K562 (cell line): ENCODE results near the gene MYO1B. TPM values are rescaled to one million over a fixed set of nuclear protein-coding genes. Genes with fewer than 3 reads are reported as not detected.

Source experiments
- ATAC-seq: fragments of 200-7000 bp; cut with Tn5 transposase; 3 replicates; pipeline ENCODE4 v1.9.1; 2020; ENCODE audit warnings: moderate library complexity
- BruUV-seq: library from RNA; stranded (reverse); fragments of 400-500 nt; replicated peaks from 2 replicates; lab custom pipeline; 2021; lab: Mats Ljungman, UMichigan
- CTCF ChIA-PET: fragments of 300-600 bp; formaldehyde crosslinking; extraction: SDS; loops from one replicate; lab custom pipeline; 2021; ENCODE audit warnings: low intra/inter-chr PET ratio; lab: Yijun Ruan, JAX
- POLR2A ChIA-PET: fragments of 300-600, 350-650 bp; sonication (Branson Sonifier 250); formaldehyde crosslinking; extraction: SDS; loops from one replicate; lab custom pipeline; 2021; ENCODE audit warnings: antibody characterized with exemption, inconsistent platforms; lab: Yijun Ruan, JAX
- DNase-seq, 4 experiments: peaks; one replicate each; pipeline versions ENCODE4 v3.0.0 to v3.0.0-alpha.2; 2011 to 2018; ENCODE audit warnings: low spot score in 3 of 4, mixed read lengths in 3 of 4; ENCODE audit errors: extremely low read depth in 1 of 4
- FAIRE-seq: peaks from 2 replicates; lab custom pipeline; 2011; peaks lifted over from hg19 to GRCh38; lab: Jason Lieb, UNC
- H2AFZ ChIP-seq: 2 replicates; pipeline ENCODE4 v1.6.0; 2011; ENCODE audit warnings: low read depth, low read length, control low read depth, inconsistent platforms
- H3K27ac ChIP-seq: fragments of 200-600 bp; 3 replicates; pipeline ENCODE4 v1.8.0; 2011; ENCODE audit warnings: low read depth, mild to moderate bottlenecking, control low read depth, inconsistent platforms, low read length, moderate library complexity, mixed read lengths; ENCODE audit errors: extremely low read depth
- H3K27me3 ChIP-seq, 2 experiments: fragments of 300-600 bp in 1 of 2; 2 replicates in 1 of 2; 3 replicates in 1 of 2; pipeline versions ENCODE4 v1.6.0 to v1.8.0; 2011; ENCODE audit warnings: inconsistent platforms in 2 of 2, low read length in 2 of 2, mild to moderate bottlenecking in 1 of 2, mixed read lengths in 1 of 2, moderate library complexity in 1 of 2; ENCODE audit not compliant: control insufficient read depth in 2 of 2, insufficient read depth in 2 of 2
- H3K36me3 ChIP-seq: fragments of 300-600 bp; 3 replicates; pipeline ENCODE4 v1.8.0; 2011; ENCODE audit warnings: mild to moderate bottlenecking, low read length, inconsistent platforms; ENCODE audit not compliant: control insufficient read depth, insufficient read depth
- H3K4me1 ChIP-seq, 2 experiments: fragments of 200-600 bp in 1 of 2; replicated peaks in 1 of 2; 2 replicates in 1 of 2; 3 replicates in 1 of 2; pipeline versions ENCODE4 v1.5.1 to v1.8.0; 2011; ENCODE audit warnings: inconsistent platforms in 2 of 2, low read length in 2 of 2, mild to moderate bottlenecking in 1 of 2, mixed read lengths in 1 of 2, moderate library complexity in 1 of 2; ENCODE audit not compliant: control insufficient read depth in 2 of 2, insufficient read depth in 2 of 2
- H3K4me2 ChIP-seq: 2 replicates; pipeline ENCODE4 v1.6.1; 2011; ENCODE audit warnings: low read length, control low read depth, inconsistent platforms, mixed read lengths; ENCODE audit not compliant: insufficient read depth
- H3K4me3 ChIP-seq: fragments of 200-600 bp; sonication (generic), shearing (Covaris generic); 2 replicates; pipeline ENCODE4 v1.5.1; 2016; ENCODE audit warnings: control low read depth, inconsistent platforms
- H3K79me2 ChIP-seq: fragments of 200-600 bp; 3 replicates; pipeline ENCODE4 v1.8.0; 2011; ENCODE audit warnings: low read length, inconsistent platforms; ENCODE audit not compliant: control insufficient read depth, insufficient read depth
- H3K9ac ChIP-seq, 2 experiments: 2 replicates each; pipeline versions ENCODE4 v1.6.0 to v1.6.1; 2011; ENCODE audit warnings: low read depth in 2 of 2, low read length in 2 of 2, control low read depth in 1 of 2, inconsistent platforms in 1 of 2, mild to moderate bottlenecking in 1 of 2, mixed read lengths in 1 of 2; ENCODE audit not compliant: insufficient read depth in 1 of 2
- H3K9me1 ChIP-seq: one replicate; pipeline ENCODE4 v1.6.0; 2011; ENCODE audit warnings: inconsistent platforms, mild to moderate bottlenecking, low read length, moderate library complexity; ENCODE audit not compliant: control insufficient read depth, insufficient read depth
- H3K9me3 ChIP-seq: replicated peaks from 2 replicates; pipeline ENCODE4 v1.5.1; 2011; ENCODE audit warnings: low read depth, low read length, inconsistent platforms; ENCODE audit not compliant: control insufficient read depth, insufficient read depth
- H4K20me1 ChIP-seq: replicated peaks from 2 replicates; pipeline ENCODE4 v1.6.1; 2011; ENCODE audit warnings: low read length, inconsistent platforms, mixed read lengths; ENCODE audit not compliant: control insufficient read depth, insufficient read depth
- AFF1 ChIP-seq, 2 experiments: fragments of 450-650 bp; IDR thresholded peaks; 2 replicates each; pipeline ENCODE4 v1.6.1; 2018; ENCODE audit warnings: mild to moderate bottlenecking in 2 of 2, low read depth in 1 of 2; ENCODE audit not compliant: partially characterized antibody in 2 of 2
- CLOCK ChIP-seq: fragments of 250-450 bp; sonication (Bioruptor Pico); IDR thresholded peaks from 2 replicates; pipeline ENCODE4 v1.4.0; 2020; ENCODE audit warnings: mild to moderate bottlenecking, moderate library complexity, borderline replicate concordance
- CREB1 ChIP-seq, 2 experiments: sonication (generic) in 1 of 2; formaldehyde crosslinking in 1 of 2; IDR thresholded peaks; 2 replicates each; pipeline versions ENCODE4 v1.6.1 to v1.8.0; 2012 to 2022; ENCODE audit warnings: inconsistent platforms in 1 of 2, mild to moderate bottlenecking in 1 of 2, missing genetic modification reagents in 1 of 2, moderate library complexity in 1 of 2
- ELF4 ChIP-seq: fragments of 450-650 bp; formaldehyde crosslinking; IDR thresholded peaks from 2 replicates; pipeline ENCODE4 v1.4.0; 2022; ENCODE audit warnings: missing genetic modification characterization
- HOXB6 ChIP-seq: fragments of 250-450 bp; sonication (Bioruptor Pico); IDR thresholded peaks from 2 replicates; pipeline ENCODE4 v1.5.1; 2022; ENCODE audit warnings: mild to moderate bottlenecking, borderline replicate concordance
- PRMT5 ChIP-seq: sonication (generic); formaldehyde crosslinking; IDR thresholded peaks from 2 replicates; pipeline ENCODE4 v1.5.0; 2020; ENCODE audit warnings: missing genetic modification reagents
- ZNF224 ChIP-seq: sonication (generic); formaldehyde crosslinking; IDR thresholded peaks from 2 replicates; pipeline ENCODE4 v1.8.0; 2022; ENCODE audit warnings: mild to moderate bottlenecking, missing genetic modification reagents
- WGBS: fragments of 100-300 bp; shearing (Covaris generic); methylation state at CpG from one replicate; pipeline ENCODE4 v1.1.6; 2016; ENCODE audit warnings: low coverage, mixed read lengths; ENCODE audit not compliant: insufficient coverage; ENCODE audit errors: missing lambda C conversion rate; 5-methylcytosine and 5-hydroxymethylcytosine counted together
- in situ Hi-C: fragments of 300-500 bp; cut with MboI; formaldehyde crosslinking; loops from 4 replicates; pipeline ENCODE4 v1.15.0; 2018; ENCODE audit warnings: inconsistent platforms, mixed read lengths
- intact Hi-C: fragments of 100-400 bp; cut with micrococcal nuclease; formaldehyde crosslinking; loops from 2 replicates; pipeline ENCODE4 v1.14.2; 2022
- polyA plus RNA-seq, 8 experiments: library from polyadenylated mRNA; depleted of rRNA in 4 of 8; stranded (reverse) in 5 of 8; unstranded in 3 of 8; fragments of >200 nt; fragmentation: Nextera tagmentation in 2 of 8; fragmentation: Illumina TruSeq in 1 of 8; extraction: Ambion mirVana in 2 of 8; extraction: Trizol in 1 of 8; gene quantifications; 2 replicates each; pipeline versions ENCODE4 v1.2.1 to v1.2.3, GENCODE V29; 2011 to 2014; ENCODE audit warnings: inconsistent platforms in 1 of 8, missing spikeins in 1 of 8
- total RNA-seq, 7 experiments: library from RNA; depleted of rRNA in 6 of 7; stranded (reverse); fragments of >200 nt in 6 of 7; fragmentation: Illumina TruSeq in 2 of 7; extraction: Trizol in 2 of 7; gene quantifications; 2 replicates each; pipeline versions ENCODE4 v1.2.1 to v1.2.3, GENCODE V29; 2011 to 2021; ENCODE audit warnings: low replicate concordance in 1 of 7

The MYO1B gene
- total and polyA plus RNA-seq, 9 of the 15 experiments (the other 6 are each of a cell fraction or from before 2014, with no cell fraction given), result 0.04 to 0.33 (median 0.20) TPM; not detected in 5

- TF ChIP-seq AFF1 (IDR thresholded peaks at IDR 0.05; ENCODE audit: low read depth in 1 of 2, partially characterized antibody in 2 of 2), result no peak
- TF ChIP-seq CLOCK (CRISPR knock-in tag), result no peak
- no peak for TF ChIP-seq ELF4 (CRISPR knock-in tag)
Observed at GRCh38 chr2:191359133-191359532, 113.9 kb downstream of the MYO1B start (continued).

GRCh38 chr2:191360918-191361317, 115.7 kb downstream of the MYO1B start:
- CTCF ChIA-PET, result no interaction called here
- H3K27me3 ChIP-seq, result no peaks in the 10 kb centered on the region
- intact Hi-C loops, result no loop called here
- TF ChIP-seq HOXB6 (CRISPR knock-in tag), result no peak
- no peak for TF ChIP-seq ZNF224 (CRISPR knock-in tag)
- TF ChIP-seq PRMT5 (CRISPR knock-in tag), result no peak
- no peak for TF ChIP-seq CREB1 (IDR thresholded peaks at IDR 0.05)
- no peak for TF ChIP-seq CREB1 (CRISPR knock-in tag; IDR thresholded peaks at IDR 0.05)

More at GRCh38 chr2:191360918-191361317, 115.7 kb downstream of the MYO1B start:
- Histone ChIP-seq H3K27ac (no peak overlapping the region), H3K9me3 (no peaks in the 10 kb centered on the region), H3K9me1 (no peaks in the 10 kb centered on the region), H4K20me1 (no peaks in the 10 kb centered on the region), H3K4me2 (no peak overlapping the region), H3K79me2 (no peaks in the 10 kb centered on the region), H3K9ac (no peak overlapping the region), H2AFZ (no peak overlapping the region), H3K4me3 (no peak overlapping the region), H3K36me3 (no peaks in the 10 kb centered on the region), H3K4me1 (no peaks in the 10 kb centered on the region)
- 0% methylated on average over 2 of the region's 2 CpGs for WGBS
- BruUV-seq, result no TSS peak
- FAIRE-seq, result no peak
- no peak for DNase-seq
- POLR2A ChIA-PET, result no interaction called here
- in situ Hi-C loops, result no loop called here
- no peak for ATAC-seq
